SIG-M5 treated with dmso at 0.1 percent for 504 hours (cell line): ENCODE measurements around the gene TMEM238.
A peak's percentile ranks its signal among the peaks of the same experiment; 100 is the strongest.
"Not testable (repeated sequence)": the region's sequence is repeated elsewhere in the genome, so short reads cannot be mapped to it uniquely, and the experiment has no call there.

Source experiments
- DNase-seq: peaks from one replicate; lab custom pipeline; 2025; ENCODE audit not compliant: unreplicated experiment; lab: John Stamatoyannopoulos, UW

Gene TMEM238

GRCh38 chr19:55384131-55384919 is at the start of gene TMEM238:
TMEM238 (minus strand) TSS chr19:55384292; CDS start chr19:55384259, 33 bp downstream.
- DNase-seq = peak; percentile 51

GRCh38 chr19:55433292-55433691 is 49.2 kb upstream of the TMEM238 start:
- DNase-seq = no peak

GRCh38 chr19:55432241-55432959 is 48.3 kb upstream of the TMEM238 start:
- DNase-seq = no peak

- no peak for DNase-seq
Measured at GRCh38 chr19:55431183-55431582, 47.1 kb upstream of the TMEM238 start.

DNA sequence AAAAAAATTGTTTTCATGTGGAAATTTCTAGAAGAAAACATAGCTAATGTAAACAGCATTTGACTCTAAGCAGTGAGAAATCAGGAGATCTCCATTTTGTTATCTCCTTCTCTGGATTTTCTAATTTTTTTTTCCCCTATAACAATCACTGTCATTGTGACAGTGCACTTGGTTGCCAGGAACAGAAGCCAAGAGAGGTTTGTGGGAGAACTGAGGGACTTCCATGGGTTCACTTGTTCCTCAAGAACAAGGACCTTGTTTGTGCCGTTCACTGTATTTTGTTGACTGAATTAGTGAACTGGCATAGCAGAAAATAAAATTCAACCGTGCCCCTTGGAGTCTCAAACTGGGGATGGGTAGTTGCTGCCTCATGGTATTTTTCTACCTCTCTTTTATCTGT is 42.0 kb upstream of the TMEM238 start:
- no peak for DNase-seq

- no peak for DNase-seq
Measured at GRCh38 chr19:55424518-55424917, 40.4 kb upstream of the TMEM238 start.

DNA sequence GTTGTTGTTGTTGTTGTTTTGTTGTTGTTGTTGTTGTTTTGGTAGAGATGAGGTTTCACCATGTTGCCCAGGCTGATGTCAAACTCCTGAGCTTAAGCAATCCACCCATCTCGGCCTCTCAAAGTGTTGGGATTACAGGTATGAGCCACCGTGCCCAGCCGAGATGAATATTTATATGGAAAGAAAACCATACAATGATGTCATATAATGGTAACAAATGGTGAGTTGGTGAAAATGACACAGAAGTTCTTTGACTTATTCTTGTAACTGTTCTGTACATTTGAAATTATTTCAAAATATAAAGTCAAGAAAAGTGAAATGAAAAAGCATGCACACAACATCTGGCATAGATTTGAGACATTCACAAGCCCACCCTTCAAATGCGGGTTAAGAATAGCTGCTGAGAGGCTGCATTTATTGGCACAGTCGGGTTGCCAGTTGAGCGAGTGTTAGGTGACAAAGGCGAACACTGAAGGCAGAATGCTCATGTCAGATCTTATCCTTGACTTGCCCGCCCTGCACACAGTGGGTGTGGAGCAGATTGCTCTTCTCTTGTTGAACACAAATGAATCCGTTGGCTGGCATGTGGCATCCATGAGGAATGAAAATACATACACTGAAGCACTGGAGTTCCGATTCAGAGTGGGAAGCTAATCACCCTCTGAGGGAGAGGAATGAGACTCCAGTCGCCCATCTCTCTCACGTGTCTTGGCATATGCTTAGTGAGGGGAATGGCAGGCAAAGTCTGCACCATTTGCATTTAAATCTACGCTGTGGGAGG is 39.3 kb upstream of the TMEM238 start:
- DNase-seq = no peak

GRCh38 chr19:55421281-55421680 is 37.2 kb upstream of the TMEM238 start:
- DNase-seq = not testable (repeated sequence)

- DNase-seq = no peak
Measured at GRCh38 chr19:55419624-55420236, 35.6 kb upstream of the TMEM238 start.

DNA sequence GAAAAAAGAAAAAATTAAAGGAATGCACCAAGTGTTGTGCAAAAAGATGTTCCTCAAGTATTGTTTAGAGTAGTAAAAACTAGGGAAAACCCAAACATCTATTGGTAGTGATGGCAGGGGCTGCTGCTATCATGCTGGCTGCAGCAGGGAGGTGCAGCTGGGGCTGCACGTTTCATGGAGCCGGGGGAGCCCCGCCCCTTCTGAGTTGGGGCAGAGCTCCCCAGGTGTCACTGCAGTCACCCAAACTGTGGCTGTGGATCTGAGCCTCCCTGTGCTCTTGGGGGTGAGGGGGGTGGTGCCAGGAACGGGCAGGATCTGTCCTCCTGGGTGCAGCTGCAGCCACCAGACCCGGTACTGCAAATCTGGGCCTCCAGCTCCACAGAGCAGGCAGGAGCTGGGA is 35.0 kb upstream of the TMEM238 start:
- no peak for DNase-seq

GRCh38 chr19:55418185-55418584 is 34.1 kb upstream of the TMEM238 start:
- peak; percentile 63 for DNase-seq

- no peak for DNase-seq
Measured at GRCh38 chr19:55410168-55410567, 26.1 kb upstream of the TMEM238 start.

DNA sequence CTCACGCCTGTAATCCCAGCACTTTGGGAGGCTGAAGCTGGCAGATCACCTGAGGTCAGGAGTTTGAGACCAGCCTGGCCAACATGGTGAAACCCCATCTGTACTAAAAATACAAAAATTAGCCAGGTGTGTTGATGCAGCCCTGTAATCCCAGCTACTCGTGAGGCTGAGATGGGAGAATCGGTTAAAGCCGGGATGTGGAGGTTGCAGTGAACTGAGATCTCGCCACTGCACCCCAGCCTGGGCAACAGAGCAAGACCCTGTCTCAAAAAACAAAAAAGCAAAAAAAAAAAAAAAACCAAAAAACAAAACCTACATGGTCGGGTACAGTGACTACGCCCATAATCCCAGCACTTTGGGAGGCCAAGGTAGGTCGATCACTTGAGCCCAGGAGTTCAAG is 25.1 kb upstream of the TMEM238 start:
- DNase-seq = not testable (repeated sequence)

DNA sequence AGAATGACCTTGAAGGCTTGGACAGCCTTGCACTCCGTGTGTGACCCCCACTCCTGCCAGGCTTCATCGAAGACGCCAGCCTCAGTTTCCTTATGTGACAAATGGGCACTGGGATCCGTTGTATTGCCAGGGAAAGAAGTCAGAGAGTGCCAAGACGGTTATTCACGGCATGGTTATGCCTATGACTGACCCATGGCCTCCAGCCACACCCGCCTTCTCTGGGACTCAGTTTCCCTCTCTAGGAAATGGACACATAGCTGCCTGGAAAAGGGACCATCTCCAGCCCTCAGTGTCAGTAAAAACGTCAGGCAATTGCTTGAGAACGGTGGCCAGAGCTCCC is 24.4 kb upstream of the TMEM238 start:
- no peak for DNase-seq

- DNase-seq = peak; percentile 99
Measured at GRCh38 chr19:55407800-55408532, 23.9 kb upstream of the TMEM238 start.

DNA sequence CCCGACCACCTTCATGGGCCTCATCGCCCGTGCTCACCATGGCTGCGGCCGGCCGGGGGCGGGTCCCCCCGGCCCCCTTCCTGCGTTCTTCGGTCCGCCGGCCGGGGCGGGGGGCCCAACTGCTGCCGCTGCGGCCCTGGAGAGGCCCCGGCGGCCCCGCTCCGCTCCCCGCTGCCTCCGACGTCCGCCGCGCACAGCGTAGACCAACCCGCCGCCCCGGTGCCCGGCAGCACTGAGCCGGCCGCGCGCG is 23.4 kb upstream of the TMEM238 start, which contains the start of gene UBE2S:
TSS of gene UBE2S (minus strand) at position 239 of the 250 bp plus-strand sequence. CDS start at position 40, 199 bp downstream.
- DNase-seq = not testable (repeated sequence)

GRCh38 chr19:55406826-55407549 is 22.9 kb upstream of the TMEM238 start:
- DNase-seq = no peak

DNA sequence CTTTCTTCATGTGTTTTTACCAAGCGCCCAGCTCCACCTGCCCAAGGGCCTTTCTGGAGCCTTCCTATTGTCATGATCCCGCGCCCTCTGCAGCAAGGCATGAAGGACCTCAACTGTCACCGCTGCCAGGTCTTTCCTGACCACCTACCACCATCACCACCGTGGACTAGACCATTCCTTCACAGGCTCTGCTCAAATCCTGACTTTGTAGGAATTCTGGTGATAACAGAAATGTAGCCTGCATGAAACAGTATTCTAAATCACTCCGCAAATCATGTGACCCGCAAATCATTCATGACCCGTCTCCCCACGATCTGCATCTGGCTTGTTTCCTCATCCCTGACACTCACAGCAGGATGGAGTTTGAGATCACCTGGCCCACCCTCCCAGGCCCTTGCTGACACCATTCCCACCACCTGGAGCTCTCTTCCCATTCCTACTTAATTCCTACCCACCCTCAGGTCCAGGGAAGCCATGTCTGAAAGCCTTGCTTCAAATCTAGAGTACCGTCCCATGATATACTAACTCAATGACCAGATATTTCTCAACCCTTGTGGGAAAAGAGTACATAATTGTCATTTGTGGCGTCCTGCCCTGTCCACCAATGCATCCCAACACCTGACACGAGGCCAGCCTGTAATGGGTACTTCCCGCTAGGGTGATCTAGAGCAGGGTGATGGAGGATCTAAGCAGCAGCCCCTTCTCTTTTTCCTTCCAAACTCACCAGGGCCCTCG is 22.2 kb upstream of the TMEM238 start:
- no peak for DNase-seq

- no peak for DNase-seq
Measured at GRCh38 chr19:55405638-55406037, 21.5 kb upstream of the TMEM238 start.
